HL-60/S4 treated with retinoic acid at 250 ng/mL for 4 days and 3 days (cell line): Measurements from ENCODE around the gene CD81.

Source experiments
- in situ Hi-C: fragments of 300-500 bp; cut with MboI; formaldehyde crosslinking; loops from 2 replicates; pipeline ENCODE4 v1.7.0; 2022; ENCODE audit warnings: low sequenced_read_pairs

The CD81 gene

DNA sequence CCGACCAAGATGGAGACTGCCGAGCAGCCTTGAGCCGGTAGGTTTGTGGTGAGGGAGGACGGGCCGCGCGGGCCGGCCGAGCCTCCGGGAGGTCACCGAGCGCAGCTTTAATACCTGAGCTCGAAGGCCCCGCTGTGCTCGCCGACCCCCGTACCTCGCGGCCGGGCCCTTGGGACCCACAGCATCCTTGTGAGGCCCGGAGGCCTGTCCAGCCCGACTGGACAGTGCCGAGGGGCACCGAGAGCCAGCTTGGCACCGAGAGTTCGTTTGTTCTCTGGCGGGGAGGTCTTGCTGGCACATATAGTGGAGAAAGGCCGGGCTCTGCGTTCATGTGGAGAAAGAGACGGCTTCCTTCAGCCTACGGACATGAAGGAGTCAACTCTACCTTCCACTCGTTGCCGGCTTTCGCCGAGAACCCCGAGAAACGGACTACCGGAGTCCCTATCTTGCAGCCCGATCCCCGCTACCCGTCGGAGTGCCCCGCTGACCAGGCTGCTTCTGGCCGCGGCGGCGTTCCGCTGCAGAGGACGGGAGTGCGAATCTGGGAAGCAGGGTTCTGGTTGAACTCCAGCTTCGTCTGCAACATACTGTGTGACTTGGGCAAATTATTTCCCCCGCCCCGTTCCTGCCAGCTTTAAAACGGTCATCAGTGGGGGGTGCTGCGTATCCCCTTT lies 23.8 kb downstream of the CD81 start:
- in situ Hi-C loops, result loop anchor here (25.0 kb wide), 1 partner anchor 189 kb away; no protein-coding TSS in a partner anchor

DNA sequence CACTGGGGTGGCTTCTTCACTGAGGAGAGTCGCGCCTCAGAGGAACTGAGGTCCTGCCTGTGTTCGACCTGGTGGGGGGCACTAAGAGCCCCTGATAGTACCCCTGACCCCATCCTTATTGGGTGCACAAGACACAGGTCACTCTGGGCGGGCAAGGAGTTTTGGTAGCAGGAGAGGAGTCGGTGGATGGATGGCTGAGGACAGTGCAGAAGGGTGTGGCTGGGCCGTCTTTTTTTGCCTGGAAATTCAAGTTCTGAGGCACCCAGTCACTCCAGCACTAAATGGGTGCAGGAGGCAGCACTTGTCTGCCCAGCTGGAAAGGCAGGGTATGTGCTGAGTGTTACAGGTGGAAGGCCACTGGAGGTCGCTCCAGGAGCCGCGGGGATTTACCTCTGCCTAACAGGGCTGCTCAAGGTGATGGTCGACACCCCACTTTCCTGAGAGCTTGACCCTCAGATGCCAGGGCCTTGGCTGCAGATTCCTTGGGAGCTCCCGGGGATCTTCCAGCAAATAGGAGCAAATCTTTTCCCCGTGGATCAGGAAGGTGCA lies 24.4 kb downstream of the CD81 start:
- in situ Hi-C loops, result loop anchor here (25.0 kb wide), 1 partner anchor 189 kb away; no protein-coding TSS in a partner anchor

DNA sequence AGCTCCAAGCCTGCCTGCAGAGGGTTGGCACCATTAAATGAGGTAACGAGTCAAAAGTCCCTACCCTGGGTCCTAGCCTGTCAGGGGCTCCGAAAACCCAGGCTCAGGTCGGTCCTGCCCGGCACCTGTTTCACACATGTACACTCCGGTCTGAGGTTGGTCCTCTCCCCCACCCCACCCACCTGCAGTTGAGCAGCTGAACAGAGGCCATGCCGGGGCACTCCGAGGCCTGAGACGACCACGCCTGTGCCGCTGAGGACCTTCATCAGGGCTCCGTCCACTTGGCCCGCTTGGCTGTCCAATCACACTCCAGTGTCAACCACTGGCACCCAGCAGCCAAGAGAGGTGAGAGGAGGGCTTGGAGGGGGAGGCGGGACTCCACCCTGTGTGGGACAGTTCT lies 25.0 kb downstream of the CD81 start:
- in situ Hi-C loops, result loop anchor here (25.0 kb wide), 1 partner anchor 190 kb away; no protein-coding TSS in a partner anchor

DNA sequence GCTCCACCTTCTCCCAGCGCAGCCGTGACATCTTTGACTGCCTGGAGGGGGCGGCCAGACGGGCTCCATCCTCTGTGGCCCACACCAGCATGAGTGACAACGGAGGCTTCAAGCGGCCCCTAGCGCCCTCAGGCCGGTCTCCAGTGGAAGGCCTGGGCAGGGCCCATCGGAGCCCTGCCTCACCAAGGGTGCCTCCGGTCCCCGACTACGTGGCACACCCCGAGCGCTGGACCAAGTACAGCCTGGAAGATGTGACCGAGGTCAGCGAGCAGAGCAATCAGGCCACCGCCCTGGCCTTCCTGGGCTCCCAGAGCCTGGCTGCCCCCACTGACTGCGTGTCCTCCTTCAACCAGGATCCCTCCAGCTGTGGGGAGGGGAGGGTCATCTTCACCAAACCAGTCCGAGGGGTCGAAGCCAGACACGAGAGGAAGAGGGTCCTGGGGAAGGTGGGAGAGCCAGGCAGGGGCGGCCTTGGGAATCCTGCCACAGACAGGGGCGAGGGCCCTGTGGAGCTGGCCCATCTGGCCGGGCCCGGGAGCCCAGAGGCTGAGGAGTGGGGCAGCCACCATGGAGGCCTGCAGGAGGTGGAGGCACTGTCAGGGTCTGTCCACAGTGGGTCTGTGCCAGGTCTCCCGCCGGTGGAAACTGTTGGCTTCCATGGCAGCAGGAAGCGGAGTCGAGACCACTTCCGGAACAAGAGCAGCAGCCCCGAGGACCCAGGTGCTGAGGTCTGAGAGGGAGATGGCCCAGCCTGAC lies 26.0 kb downstream of the CD81 start:
- in situ Hi-C loops, result loop anchor here (25.0 kb wide), 1 partner anchor 191 kb away; no protein-coding TSS in a partner anchor

DNA sequence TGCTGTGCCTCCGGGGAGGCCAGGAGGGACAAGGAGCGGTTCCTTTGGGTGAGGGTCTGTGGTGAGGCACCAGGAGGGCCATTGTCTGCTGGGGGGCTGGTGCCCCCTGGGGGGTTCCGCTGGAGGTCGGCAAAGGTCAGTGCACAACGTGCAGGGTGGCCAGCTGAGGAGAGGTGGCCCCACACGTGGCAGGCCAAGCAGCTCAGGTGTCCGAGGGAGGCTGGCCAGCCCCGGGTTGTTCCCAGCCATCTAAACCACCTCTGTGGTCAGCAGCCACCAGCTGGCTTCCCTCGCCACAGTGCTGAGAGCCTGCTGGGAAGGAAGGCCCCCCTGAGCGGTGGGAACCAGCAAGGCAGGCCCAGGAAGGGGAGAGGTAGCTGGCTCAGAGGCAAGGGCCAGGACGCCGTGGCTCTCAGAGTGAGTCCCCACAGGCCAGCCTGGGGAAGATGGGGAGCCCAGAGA lies 27.7 kb downstream of the CD81 start:
- in situ Hi-C loops, result loop anchor here (25.0 kb wide), 1 partner anchor 192 kb away; no protein-coding TSS in a partner anchor

DNA sequence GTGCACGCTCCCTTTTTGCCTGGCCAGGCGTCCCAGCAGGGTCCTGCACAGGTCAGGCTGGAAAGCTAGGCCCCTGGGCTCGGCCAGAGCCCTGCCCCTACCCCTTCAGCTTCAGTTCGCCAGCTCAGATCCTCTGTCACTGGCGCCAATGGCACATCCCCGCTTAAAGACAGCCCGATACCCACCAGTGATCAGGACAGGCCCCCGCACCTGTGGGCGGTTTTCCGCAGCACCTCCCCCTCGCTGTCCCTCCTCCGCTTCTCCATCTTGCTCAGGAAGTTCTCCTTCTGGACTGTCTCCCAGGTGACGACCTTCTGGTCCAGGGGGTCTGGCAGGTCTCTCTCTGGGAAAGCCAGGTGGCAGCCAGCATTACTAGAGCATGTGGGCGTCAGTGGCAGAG lies 29.3 kb downstream of the CD81 start:
- in situ Hi-C loops, result loop anchor here (25.0 kb wide), 1 partner anchor 194 kb away; no protein-coding TSS in a partner anchor

DNA sequence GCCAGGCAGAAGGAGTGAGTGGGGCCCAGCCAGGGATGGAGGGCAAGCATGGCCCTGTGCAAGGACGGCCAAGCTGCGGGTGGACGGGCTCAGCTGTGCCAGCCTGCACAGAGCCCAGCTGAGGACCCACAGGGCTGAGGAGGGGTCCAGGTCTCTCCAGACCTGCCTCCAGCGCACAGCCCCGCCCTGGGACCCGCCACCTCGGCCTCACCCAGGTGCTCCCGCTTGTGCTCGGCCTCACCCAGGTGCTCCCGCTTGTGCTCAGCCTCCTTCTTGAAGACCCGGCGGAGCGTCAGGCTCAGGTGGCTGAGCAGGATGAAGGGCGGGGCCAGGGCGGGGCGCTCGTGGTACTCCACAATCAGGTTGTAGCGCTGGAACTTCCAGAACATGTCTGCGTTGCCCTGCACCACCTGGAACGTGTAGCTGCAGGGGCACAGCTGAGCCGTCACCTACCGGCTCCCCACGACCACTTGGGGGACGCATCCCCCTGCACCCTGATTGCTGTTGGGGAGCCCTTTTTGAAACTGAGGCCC lies 29.8 kb downstream of the CD81 start:
- in situ Hi-C loops, result loop anchor here (25.0 kb wide), 1 partner anchor 195 kb away; no protein-coding TSS in a partner anchor

DNA sequence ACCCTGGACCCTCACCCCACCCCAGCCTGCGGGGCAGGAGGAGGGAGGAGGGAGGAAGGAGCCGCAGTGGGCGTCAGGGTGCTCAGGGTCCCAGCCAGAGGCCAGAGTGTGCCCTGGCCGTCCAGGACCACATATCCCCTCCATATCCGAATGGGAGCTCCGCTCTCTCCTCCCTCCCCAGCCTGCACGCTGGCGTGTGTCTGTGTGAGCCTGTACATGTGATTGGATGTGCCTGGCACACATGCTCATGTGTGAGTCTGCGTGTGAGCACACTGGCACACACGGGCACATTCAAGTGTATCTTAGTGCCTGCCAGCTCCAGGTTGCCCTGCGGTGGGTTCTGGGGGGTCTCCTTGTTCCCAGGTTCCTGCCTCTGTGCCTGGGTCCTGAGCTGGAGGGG lies 31.6 kb downstream of the CD81 start:
- in situ Hi-C loops, result loop anchor here (25.0 kb wide), 1 partner anchor 196 kb away; no protein-coding TSS in a partner anchor

DNA sequence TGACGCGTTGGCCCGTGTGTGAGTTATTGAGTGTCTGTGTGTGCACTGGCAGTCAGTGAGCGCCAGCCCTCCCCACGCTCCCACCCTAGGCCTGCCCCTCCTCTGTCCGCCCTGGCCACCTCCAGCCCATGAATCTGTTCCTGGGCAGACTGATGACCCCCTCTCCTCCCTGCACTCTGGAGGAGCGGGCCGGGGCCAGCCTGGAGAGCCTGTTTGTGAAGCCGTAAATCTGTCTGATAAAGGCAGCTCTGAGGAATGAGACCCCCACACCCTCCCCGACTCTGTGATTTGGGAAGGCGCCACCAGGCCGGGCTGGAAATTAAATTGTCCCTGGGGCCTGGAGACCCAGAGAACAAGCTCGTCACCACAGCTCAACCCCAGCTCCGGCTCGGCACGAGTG lies 32.0 kb downstream of the CD81 start:
- in situ Hi-C loops, result loop anchor here (25.0 kb wide), 1 partner anchor 197 kb away; no protein-coding TSS in a partner anchor

DNA sequence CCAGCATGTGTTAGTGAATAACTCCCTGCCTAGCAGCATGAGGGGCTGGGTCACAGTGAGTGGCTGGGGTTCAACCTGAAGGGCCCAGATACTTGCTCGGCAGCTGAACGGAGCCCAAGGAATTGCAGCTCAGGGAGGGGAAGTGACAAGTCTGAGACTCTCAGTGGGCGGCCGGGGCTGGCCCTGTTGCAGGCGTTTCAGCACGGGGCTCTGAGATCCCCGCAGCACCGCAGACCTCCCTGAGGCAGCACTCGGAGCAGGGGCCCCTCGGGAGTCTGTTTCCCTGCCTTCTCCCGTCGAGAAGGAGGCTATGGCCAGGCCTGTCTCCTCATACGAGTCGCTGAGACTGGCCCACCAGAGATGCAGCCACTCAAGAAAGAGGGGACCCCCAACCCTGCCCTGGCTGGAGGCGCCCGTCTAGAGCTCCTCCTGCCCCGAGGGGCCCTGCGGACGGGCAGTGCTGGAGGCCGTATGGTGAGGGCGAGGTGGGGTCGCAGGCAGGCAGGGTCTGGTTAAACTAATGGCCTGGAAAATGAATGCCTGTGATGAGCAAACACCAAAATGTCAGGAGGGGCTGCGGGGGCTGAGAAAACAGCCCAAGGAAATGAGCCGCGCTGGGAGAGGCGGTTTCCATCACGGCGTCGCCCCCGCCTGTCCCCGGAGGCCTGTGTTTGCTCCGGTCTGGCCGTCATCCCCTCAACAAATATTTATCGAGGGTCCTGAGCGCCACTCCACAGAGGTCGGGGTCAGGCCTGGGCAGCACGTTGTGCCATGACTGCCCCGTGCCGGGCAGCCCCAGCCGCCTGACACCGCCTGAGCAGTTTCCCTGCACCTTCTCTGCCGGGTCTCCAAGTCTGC lies 32.7 kb downstream of the CD81 start:
- in situ Hi-C loops, result loop anchor here (10.0 to 25.0 kb wide), 2 partner anchors 95 to 198 kb away; no protein-coding TSS in a partner anchor

DNA sequence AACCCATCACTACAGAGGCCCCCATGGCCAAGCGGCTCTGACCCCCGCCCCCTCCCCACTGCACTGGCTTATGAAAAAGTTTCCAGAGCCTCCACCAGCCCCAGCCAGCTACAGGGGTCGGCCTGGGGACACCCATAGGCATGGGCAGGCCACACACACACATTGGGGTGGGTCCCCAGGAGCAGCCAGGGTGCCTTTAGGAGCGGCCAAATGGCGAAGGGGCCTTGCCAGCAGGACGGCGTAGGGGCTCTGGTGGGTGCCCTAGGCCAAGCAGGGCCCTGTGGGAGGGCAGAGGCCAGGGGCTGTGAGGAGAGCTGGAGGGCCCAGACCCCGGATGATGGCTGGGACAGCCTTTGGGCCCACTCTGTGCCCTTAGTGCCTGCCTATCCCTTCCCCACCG lies 33.5 kb downstream of the CD81 start:
- in situ Hi-C loops, result loop anchor here (10.0 to 25.0 kb wide), 2 partner anchors 96 to 198 kb away; no protein-coding TSS in a partner anchor

DNA sequence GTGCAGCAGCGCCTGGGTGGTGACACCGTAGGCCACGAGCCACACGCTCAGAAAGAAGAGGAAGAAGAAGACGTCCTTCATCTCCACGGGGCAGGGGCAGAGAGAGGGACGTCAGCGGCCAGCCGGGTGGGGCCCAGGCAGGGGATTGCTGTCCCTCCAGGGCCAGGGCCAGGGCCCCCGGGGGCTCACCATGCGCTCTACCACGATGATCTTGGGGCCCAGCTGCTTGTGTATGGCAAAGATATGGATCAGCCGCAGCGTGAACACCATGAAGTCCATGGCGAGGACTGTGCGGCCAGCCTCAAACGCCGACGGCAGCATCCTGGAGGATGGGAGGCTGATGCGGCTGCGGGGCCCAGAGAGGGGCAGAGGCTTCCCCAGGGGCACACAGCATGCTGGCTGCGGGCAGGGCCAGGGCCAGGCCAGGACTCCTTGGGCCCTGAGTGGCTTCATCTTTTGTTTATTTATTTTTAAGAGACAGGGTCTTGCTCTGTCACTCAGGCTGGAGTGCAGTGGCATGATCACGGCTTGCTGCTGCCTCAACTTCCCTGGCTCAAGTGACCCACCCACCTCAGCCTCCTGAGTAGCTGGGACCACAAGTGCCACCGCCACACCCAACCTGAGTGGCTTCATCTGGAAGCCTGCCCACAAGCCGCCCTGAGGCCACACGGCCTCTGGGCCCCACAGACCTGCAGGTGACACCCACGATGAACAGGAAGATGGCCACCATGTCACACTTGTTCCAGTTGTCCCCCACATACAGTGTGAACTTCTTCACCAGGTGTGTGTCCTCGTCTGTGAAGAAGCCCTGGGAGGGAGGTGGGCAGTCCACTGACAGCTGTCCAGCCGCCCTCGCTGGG lies 34.6 kb downstream of the CD81 start:
- in situ Hi-C loops, result loop anchor here (10.0 to 25.0 kb wide), 2 partner anchors 97 to 199 kb away; no protein-coding TSS in a partner anchor

DNA sequence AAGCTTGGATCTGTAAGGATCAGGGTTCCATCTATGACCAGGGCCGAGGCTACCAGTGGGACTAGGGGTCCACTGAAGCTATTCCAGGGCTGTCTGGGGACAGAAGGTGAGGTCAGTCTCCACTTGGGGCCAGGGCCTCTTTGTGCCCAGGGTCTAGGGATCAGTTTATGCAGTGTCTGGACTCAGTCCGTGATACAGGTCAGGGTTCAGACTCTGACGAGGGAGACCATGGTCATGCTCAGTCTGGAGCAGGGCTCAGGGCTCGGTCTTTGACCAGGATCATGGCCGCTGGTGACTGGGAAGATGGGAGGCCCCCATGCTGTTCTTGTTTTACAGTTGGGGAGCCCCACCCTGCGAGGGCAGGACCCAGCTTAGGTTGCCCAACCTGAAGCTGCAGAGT lies 35.2 kb downstream of the CD81 start:
- in situ Hi-C loops, result loop anchor here (10.0 to 25.0 kb wide), 2 partner anchors 98 to 200 kb away; no protein-coding TSS in a partner anchor

DNA sequence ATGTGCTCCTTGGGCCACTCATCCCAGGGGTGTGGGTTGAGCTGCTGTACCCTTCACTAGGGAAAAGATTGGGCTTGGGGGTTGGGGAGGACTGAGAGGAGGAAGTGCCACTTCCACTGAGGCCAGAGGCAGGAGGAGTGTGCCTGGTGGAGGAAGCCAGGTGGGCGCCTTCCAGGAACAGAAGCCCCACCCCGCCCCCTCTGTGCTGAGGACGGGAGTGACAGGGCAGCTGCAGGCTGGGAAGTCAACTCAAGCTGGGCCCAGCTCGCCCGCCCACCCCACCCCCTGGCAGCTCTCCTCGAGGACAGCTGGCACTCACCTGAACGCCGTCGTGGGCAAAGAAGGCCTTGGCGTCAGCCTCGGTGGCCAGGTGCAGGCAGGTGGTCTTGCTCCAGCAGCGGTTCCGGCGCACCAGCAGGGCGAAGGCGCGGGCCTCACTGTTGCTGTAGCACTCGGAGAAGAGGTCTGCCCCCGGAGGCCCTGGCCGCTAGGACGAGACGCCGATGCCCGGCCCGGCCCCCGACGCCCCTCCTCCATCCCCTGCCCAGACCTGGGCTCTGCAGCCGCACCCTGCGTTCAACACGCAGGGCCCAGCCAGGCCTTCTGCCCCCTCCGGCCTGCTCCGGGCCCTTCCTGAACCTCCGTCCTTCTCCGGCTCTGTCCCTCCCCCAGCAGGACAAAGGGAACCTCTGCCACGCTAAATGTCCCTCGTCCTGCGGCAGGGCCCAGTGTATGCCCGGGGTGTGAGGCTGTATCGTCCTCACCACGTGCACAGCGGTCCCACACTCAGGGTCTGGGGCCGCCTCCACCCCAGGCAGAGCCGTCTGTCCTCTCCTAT lies 36.9 kb downstream of the CD81 start:
- in situ Hi-C loops, result loop anchor here (10.0 to 25.0 kb wide), 2 partner anchors 99 to 202 kb away; no protein-coding TSS in a partner anchor

DNA sequence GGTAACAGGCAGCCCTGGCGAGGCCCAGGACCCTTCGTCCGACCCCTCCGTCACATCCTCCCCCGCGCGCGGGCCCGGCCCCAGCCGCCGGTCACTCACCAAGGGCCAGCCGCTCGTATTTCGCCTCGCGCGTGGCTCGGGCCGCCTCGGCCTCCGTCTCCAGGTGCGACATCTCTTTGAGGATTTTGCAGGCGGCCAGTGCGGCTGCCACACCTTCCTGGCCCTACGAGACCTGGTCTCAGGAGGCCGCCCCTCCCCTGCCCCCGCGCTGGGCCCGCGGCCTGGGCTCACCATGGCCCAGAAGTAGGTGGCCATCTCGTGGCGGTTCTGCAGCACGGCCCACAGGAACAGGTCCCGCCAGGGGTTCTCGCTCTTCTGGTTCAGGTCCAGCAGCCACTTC lies 37.5 kb downstream of the CD81 start:
- in situ Hi-C loops, result loop anchor here (10.0 to 25.0 kb wide), 2 partner anchors 100 to 202 kb away; no protein-coding TSS in a partner anchor

DNA sequence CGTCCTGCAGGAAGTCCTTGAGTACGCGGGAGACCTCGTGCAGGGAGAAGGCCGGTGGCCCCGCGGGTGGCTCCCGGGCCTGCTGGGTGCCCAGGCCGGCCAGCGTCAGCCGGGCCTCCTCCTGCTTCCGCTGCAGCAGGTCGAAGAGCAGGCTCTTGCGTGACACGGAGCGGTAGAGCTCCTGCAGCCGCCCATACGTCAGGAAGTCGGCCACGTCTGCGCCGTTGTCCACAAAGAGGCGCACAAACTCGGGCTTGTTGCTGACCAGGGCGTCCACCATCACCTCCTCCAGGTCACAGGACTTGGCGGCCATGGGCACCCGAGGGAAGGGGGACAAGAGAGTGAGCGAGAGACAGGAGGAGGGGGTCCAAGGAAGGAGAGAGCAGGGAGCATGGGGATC lies 38.1 kb downstream of the CD81 start:
- in situ Hi-C loops, result loop anchor here (10.0 to 25.0 kb wide), 2 partner anchors 100 to 203 kb away; no protein-coding TSS in a partner anchor

DNA sequence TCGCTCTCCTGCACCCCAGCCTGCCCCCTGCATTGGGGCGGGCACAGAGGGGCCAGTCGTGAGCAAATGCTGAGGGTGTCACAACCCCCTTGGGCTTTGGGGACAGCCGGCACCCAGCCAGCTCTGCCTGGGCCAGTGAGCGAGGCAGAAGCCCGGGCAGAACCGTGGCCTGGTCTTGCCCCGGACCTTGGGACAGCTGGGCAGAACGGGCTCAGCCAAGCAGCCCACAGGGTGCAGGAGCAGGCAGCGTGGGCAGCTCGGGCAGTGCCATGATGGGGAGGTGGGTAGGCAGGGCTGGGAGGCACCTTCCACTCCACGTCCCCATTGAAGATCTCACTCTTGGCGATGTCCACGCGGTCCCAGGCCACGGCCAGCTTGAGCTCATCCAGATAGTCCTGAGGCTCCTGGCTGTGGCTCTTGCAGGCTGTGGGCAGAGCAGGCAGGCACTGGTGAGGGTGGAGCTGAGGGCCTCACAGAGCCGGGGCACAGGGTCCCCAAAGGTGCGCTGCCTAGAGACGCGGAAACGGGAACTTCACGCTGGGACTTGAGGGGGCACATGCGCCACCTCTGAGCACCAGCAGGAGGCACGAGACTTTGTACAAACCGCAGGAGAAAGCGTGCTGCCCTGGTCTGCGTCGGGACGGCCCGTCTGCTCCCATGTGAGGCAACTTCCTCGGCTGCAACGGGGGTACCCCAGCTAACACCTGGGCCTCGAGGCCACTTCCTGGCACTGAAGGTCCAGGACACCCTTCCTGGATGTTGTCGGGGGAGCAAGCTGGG lies 38.7 kb downstream of the CD81 start:
- in situ Hi-C loops, result loop anchor here (10.0 to 25.0 kb wide), 2 partner anchors 101 to 203 kb away; no protein-coding TSS in a partner anchor
